ENCODE results near the gene TMEM258. TPM values are rescaled to one million over a fixed set of nuclear protein-coding genes. Genes with fewer than 3 reads are reported as not detected.

Gene TMEM258
- total and polyA plus RNA-seq, 9 of the 15 experiments (the other 6 are each of a cell fraction or from before 2014, with no cell fraction given) = 97.2 to 856 (median 231) TPM

GRCh38 chr11:61764606-61765260 lies 27.7 kb downstream of the TMEM258 start:
- FAIRE-seq = no peak
- no TSS peak for BruUV-seq (replicated peaks)
- 53% methylated on average over 13 of the region's 22 CpGs for WGBS (ENCODE audit: insufficient coverage, low coverage, missing lambda C conversion rate)
- TF ChIP-seq CREB1 (IDR thresholded peaks at IDR 0.05) (peak; percentile 51), CREB1 (CRISPR knock-in tag; IDR thresholded peaks at IDR 0.05) (peak; percentile 48; the same call in 1 of the 2 replicates), ESRRA (IDR thresholded peaks at IDR 0.05; ENCODE audit: borderline replicate concordance, low read depth) (peak; percentile 97), CTBP1 (IDR thresholded peaks at IDR 0.05; ENCODE audit: borderline replicate concordance) (peak; percentile 42; the same call in 1 of the 2 replicates), JUND (IDR thresholded peaks at IDR 0.05; ENCODE audit: borderline replicate concordance, low read depth, low read length) (0 out of 2 replicates have a peak, but pooled peaks have one; percentile 29), JUND (tag; IDR thresholded peaks at IDR 0.05; ENCODE audit: borderline replicate concordance, low read depth, low read length) (no peak; the same call in 2 of the 3 replicates), ATF3 (IDR thresholded peaks at IDR 0.05) (0 out of 2 replicates have a peak, but pooled peaks have one; percentile 17), ATF3 (CRISPR knock-in tag; conservative IDR thresholded peaks at IDR 0.05) (no peak), E2F3 (CRISPR knock-in tag; IDR thresholded peaks at IDR 0.05) (no peak), SETDB1 (IDR thresholded peaks at IDR 0.05; ENCODE audit: low read length) (no peak), TOE1 (IDR thresholded peaks at IDR 0.05; ENCODE audit: borderline replicate concordance) (0 out of 2 replicates have a peak, but pooled peaks have one; percentile 16), TOE1 (CRISPR knock-in tag; IDR thresholded peaks at IDR 0.05; ENCODE audit: borderline replicate concordance, low read depth) (no peak), NONO (IDR thresholded peaks at IDR 0.05; ENCODE audit: low read depth in 2 of 2, low read length in 1 of 2) (0 out of 4 replicates have a peak, but pooled peaks of 1 of the 2 experiments have one; percentile 17), MYC (IDR thresholded peaks at IDR 0.05; ENCODE audit: low read depth, low read length) (peak; percentile 26; the same call in 1 of the 2 replicates), MYC (CRISPR knock-in tag; IDR thresholded peaks at IDR 0.05; ENCODE audit: borderline replicate concordance, low read depth) (no peak), NRF1 (conservative IDR thresholded peaks at IDR 0.05 in 1 of 2, IDR thresholded peaks at IDR 0.05 in 1 of 2) (peak; percentile 39 to 52; a peak in 3 of 4 replicates), VEZF1 (CRISPR knock-in tag; IDR thresholded peaks at IDR 0.05) (peak; percentile 95), NR0B1 (IDR thresholded peaks at IDR 0.05; ENCODE audit: partially characterized antibody) (no peak)

More at GRCh38 chr11:61764606-61765260, 27.7 kb downstream of the TMEM258 start:
- Histone ChIP-seq H3K27me3 (ENCODE audit: control insufficient read depth in 2 of 2, insufficient read depth in 2 of 2, low read length in 2 of 2) (no peaks in the 10 kb centered on the region), H3K4me1 (replicated peaks in 1 of 2; ENCODE audit: control insufficient read depth in 2 of 2, insufficient read depth in 2 of 2, low read length in 2 of 2) (peaks cover 12 to 70% of the 10 kb centered on the region in 2 experiments; a peak in 4 of 5 replicates), H3K4me3 (no peak overlapping the region), H3K4me2 (ENCODE audit: insufficient read depth, low read length) (no peak overlapping the region), H3K9me3 (replicated peaks; ENCODE audit: control insufficient read depth, insufficient read depth, low read depth, low read length) (no peaks in the 10 kb centered on the region), H3K36me3 (ENCODE audit: control insufficient read depth, insufficient read depth, low read length) (0 out of 3 replicates have a peak, but pooled peaks cover 3% of the 10 kb centered on the region), H4K20me1 (replicated peaks; ENCODE audit: control insufficient read depth, insufficient read depth, low read length) (0 out of 2 replicates have a peak, but pooled peaks cover 6% of the 10 kb centered on the region), H2AFZ (ENCODE audit: low read depth, low read length) (no peak overlapping the region), H3K27ac (ENCODE audit: extremely low read depth, low read depth, low read length) (no peak overlapping the region; the same call in 2 of the 3 replicates), H3K9ac (ENCODE audit: insufficient read depth in 1 of 2, low read depth in 2 of 2, low read length in 2 of 2) (peak overlapping the region in 1 of 2 experiments; percentile 84; a peak in 2 of 4 replicates), H3K79me2 (ENCODE audit: control insufficient read depth, insufficient read depth, low read length) (no peaks in the 10 kb centered on the region; the same call in 2 of the 3 replicates), H3K9me1 (ENCODE audit: control insufficient read depth, insufficient read depth, low read length) (no peaks in the 10 kb centered on the region)
- intact Hi-C loops (cut with micrococcal nuclease) (no loop called here), in situ Hi-C loops (cut with MboI) (no loop called here)
- POLR2A ChIA-PET = interaction anchor here (0.6 to 1.8 kb wide), 8 partner anchors 9 to 28 kb away, joined by 3 to 6 read pairs (median 3); partner anchors contain the start of genes FEN1 and TMEM258
- ATAC-seq (peak; percentile 73), DNase-seq (ENCODE audit: extremely low read depth in 1 of 4, low spot score in 3 of 4) (peak; percentile 59 to 91 (median 82))
- CTCF ChIA-PET (ENCODE audit: low intra/inter-chr PET ratio) = interaction anchor here (0.6 kb wide), 1 partner anchor 17 kb away, joined by 3 read pairs; no protein-coding TSS in a partner anchor

Data from K562 (cell line).